Upper lobe of right lung (tissue), 1 donor: ENCODE measurements around the gene MAGIX. TPM values are rescaled to one million over a fixed set of nuclear protein-coding genes. Genes with fewer than 3 reads are reported as not detected.
"Not testable (repeated sequence)": the region's sequence is repeated elsewhere in the genome, so short reads cannot be mapped to it uniquely, and the experiment has no call there.

Experiments
- ATAC-seq: fragments of 200-7000 bp; cut with Tn5 transposase; one replicate; pipeline ENCODE4 v1.9.1; 2020; ENCODE audit warnings: mild to moderate bottlenecking, moderate library complexity
- DNase-seq: peaks from one replicate; pipeline ENCODE4 v3.0.0-alpha.2; 2020
- H3K27ac ChIP-seq: fragments of 200-600 bp; one replicate; pipeline ENCODE4 v1.8.0; 2022
- H3K27me3 ChIP-seq: fragments of 200-600 bp; one replicate; pipeline ENCODE4 v1.8.0; 2022; ENCODE audit warnings: mild to moderate bottlenecking
- H3K36me3 ChIP-seq: fragments of 200-600 bp; one replicate; pipeline ENCODE4 v1.8.0; 2022
- H3K4me1 ChIP-seq: fragments of 200-600 bp; one replicate; pipeline ENCODE4 v1.8.0; 2022
- H3K4me3 ChIP-seq: fragments of 200-600 bp; one replicate; pipeline ENCODE4 v1.8.0; 2022; ENCODE audit warnings: mild to moderate bottlenecking
- H3K9me3 ChIP-seq: fragments of 200-600 bp; one replicate; pipeline ENCODE4 v1.8.0; 2022
- intact Hi-C: fragments of 100-400 bp; cut with DNase I; formaldehyde crosslinking; loops from one replicate; pipeline ENCODE4 v1.11.0; 2022
- total RNA-seq: library from RNA; stranded (reverse); fragmentation: NEBNext Ultra II Directional; extraction: Animal tissue kit (Norgen Biotek cat#: 25700); gene quantifications from one replicate; pipeline ENCODE4 v1.2.1, GENCODE V29; 2021
- TF ChIP-seq, protein P1 (sequence below): fragments of 200-600 bp; IDR thresholded peaks from one replicate; pipeline ENCODE4 v1.8.0; 2022; ENCODE audit warnings: antibody characterized with exemption
- donor health status: DM: no; HTN: yes; CAD: no; lungs with severe emphysema.

MAGIX gene
- total RNA-seq, 1 donor from 2014 or later, result 7.1 TPM

DNA sequence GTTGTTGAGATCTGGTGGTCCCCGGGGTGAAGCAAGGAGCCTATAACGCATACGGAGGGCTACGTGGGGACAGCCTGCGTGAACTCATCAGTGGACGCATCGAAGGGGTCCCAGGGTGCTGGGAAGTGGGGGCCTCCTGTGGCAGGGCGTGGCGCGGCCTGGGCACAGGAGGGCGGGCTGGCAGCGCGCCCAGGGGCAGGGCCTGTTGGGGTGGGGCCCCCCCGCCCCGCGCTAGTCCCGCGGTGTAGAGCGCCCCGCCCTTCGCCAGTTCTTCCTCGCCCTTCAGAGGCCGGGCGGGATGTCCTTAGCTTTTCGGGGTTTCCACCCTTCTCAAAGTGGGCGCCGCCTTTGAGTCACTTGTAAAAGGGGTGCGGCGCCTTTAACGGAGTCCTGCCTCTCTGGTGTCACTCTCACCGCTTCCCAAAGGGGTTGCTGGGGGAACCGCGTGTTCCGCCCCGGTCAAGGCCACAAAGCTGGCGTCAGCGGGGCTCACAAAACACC, 9.8 kb downstream of the MAGIX start:
- intact Hi-C loops, result no loop called here
- DNase-seq (peak; percentile 86), ATAC-seq (peak; percentile 85)
- TF ChIP-seq, protein P1, sequence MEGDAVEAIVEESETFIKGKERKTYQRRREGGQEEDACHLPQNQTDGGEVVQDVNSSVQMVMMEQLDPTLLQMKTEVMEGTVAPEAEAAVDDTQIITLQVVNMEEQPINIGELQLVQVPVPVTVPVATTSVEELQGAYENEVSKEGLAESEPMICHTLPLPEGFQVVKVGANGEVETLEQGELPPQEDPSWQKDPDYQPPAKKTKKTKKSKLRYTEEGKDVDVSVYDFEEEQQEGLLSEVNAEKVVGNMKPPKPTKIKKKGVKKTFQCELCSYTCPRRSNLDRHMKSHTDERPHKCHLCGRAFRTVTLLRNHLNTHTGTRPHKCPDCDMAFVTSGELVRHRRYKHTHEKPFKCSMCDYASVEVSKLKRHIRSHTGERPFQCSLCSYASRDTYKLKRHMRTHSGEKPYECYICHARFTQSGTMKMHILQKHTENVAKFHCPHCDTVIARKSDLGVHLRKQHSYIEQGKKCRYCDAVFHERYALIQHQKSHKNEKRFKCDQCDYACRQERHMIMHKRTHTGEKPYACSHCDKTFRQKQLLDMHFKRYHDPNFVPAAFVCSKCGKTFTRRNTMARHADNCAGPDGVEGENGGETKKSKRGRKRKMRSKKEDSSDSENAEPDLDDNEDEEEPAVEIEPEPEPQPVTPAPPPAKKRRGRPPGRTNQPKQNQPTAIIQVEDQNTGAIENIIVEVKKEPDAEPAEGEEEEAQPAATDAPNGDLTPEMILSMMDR, result no peak
- Histone ChIP-seq H3K27me3 (no peaks in the 10 kb centered on the region), H3K4me1 (peaks cover 5% of the 10 kb centered on the region), H3K36me3 (no peaks in the 10 kb centered on the region), H3K9me3 (no peaks in the 10 kb centered on the region), H3K27ac (peak overlapping the region; percentile 77), H3K4me3 (peak overlapping the region; percentile 63)

DNA sequence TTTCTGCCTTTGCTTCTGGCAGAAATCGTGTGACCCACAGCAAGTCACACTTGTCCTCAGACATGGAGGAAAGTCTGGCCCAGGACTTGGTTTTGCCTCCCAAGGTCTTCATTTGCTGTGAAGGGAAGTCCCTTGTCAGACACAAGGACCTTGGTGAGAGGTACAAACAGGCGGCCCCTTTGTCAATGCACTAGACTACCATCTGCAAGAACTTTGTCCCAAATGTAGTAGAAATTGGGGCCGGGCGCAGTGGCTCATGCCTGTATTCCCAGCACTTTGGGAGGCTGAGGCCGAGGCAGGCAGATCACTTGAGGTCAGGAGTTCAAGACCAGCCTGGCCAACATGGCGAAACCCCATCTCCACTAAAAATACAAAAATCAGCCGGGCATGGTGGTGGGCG, 11.0 kb downstream of the MAGIX start:
- ATAC-seq, H3K27ac ChIP-seq, H3K4me3 ChIP-seq, intact Hi-C loops, H3K4me1 ChIP-seq, H3K27me3 ChIP-seq, DNase-seq, H3K36me3 ChIP-seq, H3K9me3 ChIP-seq: not testable (repeated sequence)

DNA sequence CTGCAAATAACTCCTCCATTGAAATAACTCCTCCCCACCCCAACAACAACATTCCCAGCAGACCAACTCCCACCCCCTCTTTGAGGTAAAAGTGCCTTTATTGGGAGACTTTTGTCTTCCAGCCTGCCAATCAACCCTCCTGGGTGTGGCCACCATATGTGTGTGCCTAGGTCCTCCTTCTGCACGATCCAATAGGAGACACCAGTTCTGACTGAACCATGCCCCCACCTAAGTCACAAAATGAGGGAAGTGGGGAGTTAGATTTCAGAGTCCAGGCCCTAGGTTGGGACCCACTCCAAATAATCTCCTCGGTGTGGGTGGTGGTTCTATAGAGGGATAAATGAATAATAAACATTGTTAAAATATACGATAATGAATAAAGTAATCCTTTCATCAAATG, 12.2 kb downstream of the MAGIX start:
- Histone ChIP-seq H3K4me3 (no peak overlapping the region), H3K36me3 (no peaks in the 10 kb centered on the region), H3K27me3 (no peaks in the 10 kb centered on the region), H3K4me1 (no peaks in the 10 kb centered on the region), H3K9me3 (no peaks in the 10 kb centered on the region), H3K27ac (no peak overlapping the region)
- ATAC-seq (no peak), DNase-seq (no peak)
- TF ChIP-seq, protein P1, result no peak
- intact Hi-C loops, result no loop called here

DNA sequence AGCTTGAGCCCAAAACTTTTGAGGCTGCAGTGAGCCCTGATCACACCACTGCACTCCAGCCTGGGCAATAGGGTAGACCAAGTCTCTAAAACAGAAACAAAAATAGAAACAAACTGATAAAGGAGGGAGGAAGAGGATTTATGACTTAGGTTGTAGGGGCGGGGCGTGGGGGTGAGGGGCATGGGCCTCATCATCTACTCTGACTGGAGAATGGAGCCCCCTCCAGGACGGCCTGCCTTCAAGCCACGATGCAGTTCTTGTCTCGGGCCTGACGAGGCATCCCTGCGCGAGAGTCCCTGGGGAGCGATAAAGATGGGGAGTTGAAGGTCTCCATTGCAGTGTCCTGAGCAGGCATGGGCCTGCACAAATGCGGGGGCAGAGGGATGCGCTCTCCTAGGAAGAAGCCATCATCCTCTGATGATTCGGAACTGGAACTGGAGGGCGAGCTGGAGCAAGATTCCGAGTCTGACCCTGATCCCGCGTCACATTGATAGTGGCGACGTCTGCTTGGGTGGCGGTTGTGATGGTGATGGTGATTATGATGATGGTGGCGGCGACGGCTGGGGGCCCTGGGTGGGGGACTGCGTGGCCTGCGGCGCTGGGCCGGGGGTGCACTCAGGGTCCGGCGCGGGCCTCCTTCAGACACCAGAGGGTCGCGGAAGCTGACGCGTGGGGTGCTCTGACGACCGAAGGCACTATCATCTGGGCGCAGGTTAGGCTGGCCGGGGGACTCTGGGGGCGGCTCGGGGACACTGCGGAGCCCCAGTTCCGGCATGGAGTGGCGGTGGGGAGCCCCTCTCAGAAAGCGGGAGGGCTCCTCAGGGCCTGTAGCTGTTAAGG, 13.1 kb downstream of the MAGIX start:
- Histone ChIP-seq H3K4me3 (no peak overlapping the region), H3K9me3 (no peaks in the 10 kb centered on the region), H3K4me1 (no peaks in the 10 kb centered on the region), H3K27ac (no peak overlapping the region), H3K36me3 (peaks cover 2% of the 10 kb centered on the region), H3K27me3 (no peaks in the 10 kb centered on the region)
- DNase-seq (no peak), ATAC-seq (no peak)
- TF ChIP-seq, protein P1, result no peak
- intact Hi-C loops, result no loop called here

DNA sequence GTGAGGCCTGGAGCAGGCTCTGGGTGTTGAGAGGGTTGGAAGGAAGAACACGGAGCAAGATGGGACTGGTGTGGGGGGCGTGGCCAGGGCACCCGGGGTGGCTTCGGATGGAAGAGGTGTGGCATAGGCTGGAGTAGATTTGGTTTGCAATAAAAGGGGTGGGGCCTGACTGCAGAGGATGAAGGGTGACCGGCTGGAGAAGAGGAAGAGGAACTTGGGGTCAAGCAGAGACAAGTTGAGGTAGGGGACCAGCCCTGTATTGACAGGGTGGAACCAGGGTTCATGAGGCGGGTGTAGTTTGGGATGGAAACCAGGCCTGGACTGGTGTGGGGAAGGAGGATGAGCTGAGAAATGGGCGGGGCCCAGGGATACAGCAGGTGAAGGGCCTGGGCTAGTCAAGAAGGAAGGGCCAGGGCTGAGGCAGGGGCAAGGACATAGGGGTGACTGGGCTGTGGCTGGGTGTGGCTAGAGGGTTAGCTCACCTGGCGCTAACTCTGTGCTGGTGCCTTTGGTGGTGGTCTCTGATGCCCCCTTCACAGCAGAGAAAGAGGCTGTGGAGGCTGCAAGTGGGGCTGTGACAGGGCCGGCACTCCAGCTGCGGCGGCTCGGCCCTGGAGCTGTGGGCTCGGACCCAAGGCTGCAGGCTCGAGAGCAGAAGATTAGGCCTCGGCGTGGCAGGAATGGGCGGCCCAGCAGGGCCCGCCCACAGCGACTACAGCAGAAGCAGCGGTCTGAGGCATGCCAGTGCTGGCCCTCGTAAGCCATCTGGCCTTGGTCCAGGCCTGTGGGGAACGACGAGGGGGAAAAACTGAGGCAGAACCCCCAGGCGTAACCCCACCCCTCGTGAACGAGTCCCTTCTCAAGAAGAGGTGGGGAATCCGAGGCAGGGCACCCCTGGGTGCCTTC, 14.1 kb downstream of the MAGIX start:
- H3K27me3 ChIP-seq, result no peaks in the 10 kb centered on the region
- H3K27ac ChIP-seq, result no peak overlapping the region

More for the DNA sequence above, 14.1 kb downstream of the MAGIX start:
- Histone ChIP-seq H3K4me3 (no peak overlapping the region), H3K9me3 (no peaks in the 10 kb centered on the region), H3K36me3 (peaks cover 7% of the 10 kb centered on the region), H3K4me1 (no peaks in the 10 kb centered on the region)
- intact Hi-C loops, result no loop called here
- no peak for DNase-seq
- ATAC-seq, result peak; percentile 57
- TF ChIP-seq, protein P1, result no peak
